Smooth muscle cell (in vitro differentiated cells): ENCODE data around the gene NDUFS3. TPM values are rescaled to one million over a fixed set of nuclear protein-coding genes. Genes with fewer than 3 reads are reported as not detected.
A peak's percentile ranks its signal among the peaks of the same experiment; 100 is the strongest.

Experiments
- DNase-seq: peaks from one replicate; lab custom pipeline; 2025; ENCODE audit not compliant: unreplicated experiment; lab: John Stamatoyannopoulos, UW
- H2AFZ ChIP-seq: fragments of 200-600 bp; sonication (generic); 2 replicates; pipeline ENCODE4 v1.6.0; 2016; ENCODE audit warnings: antibody characterized with exemption, low read depth, mild to moderate bottlenecking
- H3F3A ChIP-seq: fragments of 200-600 bp; sonication (generic); 2 replicates; pipeline ENCODE4 v1.6.0; 2017; ENCODE audit warnings: antibody characterized with exemption, low read depth
- H3K27ac ChIP-seq: fragments of 200-600 bp; sonication (generic); 2 replicates; pipeline ENCODE4 v1.5.1; 2016; ENCODE audit warnings: low read depth, mild to moderate bottlenecking
- H3K27me3 ChIP-seq: fragments of 200-600 bp; sonication (generic); 2 replicates; pipeline ENCODE4 v1.6.1; 2016; ENCODE audit warnings: low read depth, mild to moderate bottlenecking
- H3K36me3 ChIP-seq: fragments of 200-600 bp; sonication (generic); 2 replicates; pipeline ENCODE4 v1.5.1; 2016; ENCODE audit warnings: low read depth
- H3K4me1 ChIP-seq: fragments of 200-600 bp; sonication (generic); 2 replicates; pipeline ENCODE4 v1.5.1; 2016; ENCODE audit warnings: low read depth
- H3K4me2 ChIP-seq: fragments of 200-600 bp; sonication (generic); 2 replicates; pipeline ENCODE4 v1.6.0; 2016; ENCODE audit warnings: mild to moderate bottlenecking
- H3K4me3 ChIP-seq: fragments of 200-600 bp; sonication (generic); 2 replicates; pipeline ENCODE4 v1.5.1; 2016; ENCODE audit warnings: mild to moderate bottlenecking
- H3K79me2 ChIP-seq: fragments of 200-600 bp; sonication (generic); 2 replicates; pipeline ENCODE4 v1.6.0; 2016; ENCODE audit warnings: low read depth, mild to moderate bottlenecking
- H3K9ac ChIP-seq: fragments of 200-600 bp; sonication (generic); 2 replicates; pipeline ENCODE4 v1.6.0; 2016; ENCODE audit warnings: low read depth
- H3K9me3 ChIP-seq: fragments of 200-600 bp; sonication (generic); replicated peaks from 2 replicates; pipeline ENCODE4 v1.5.1; 2016; ENCODE audit warnings: low read depth
- H4K20me1 ChIP-seq: fragments of 200-600 bp; sonication (generic); 2 replicates; pipeline ENCODE4 v1.6.0; 2016; ENCODE audit warnings: low read depth
- CTCF ChIP-seq: fragments of 200-600 bp; sonication (generic); IDR thresholded peaks from 2 replicates; pipeline ENCODE4 v1.5.1; 2017; ENCODE audit warnings: borderline replicate concordance, mild to moderate bottlenecking, antibody characterized with exemption; ENCODE audit not compliant: insufficient read depth, poor library complexity, severe bottlenecking
- WGBS: methylation state at CpG from one replicate; pipeline ENCODE4 v1.1.7; 2016; ENCODE audit warnings: low lambda C conversion rate; 5-methylcytosine and 5-hydroxymethylcytosine counted together
- polyA plus RNA-seq: library from polyadenylated mRNA; unstranded; fragments of >200 nt; fragmentation: Nextera tagmentation; extraction: Ambion mirVana; gene quantifications from 2 replicates; pipeline ENCODE4 v1.2.1, GENCODE V29; 2016
- total RNA-seq: library from RNA; depleted of rRNA; stranded (reverse); fragments of >200 nt; gene quantifications from 2 replicates; pipeline ENCODE4 v1.2.3, GENCODE V29; 2014

The NDUFS3 gene
- total and polyA plus RNA-seq, 2 experiments from 2014 or later, result 53.8 to 110 TPM

- no peak for TF ChIP-seq CTCF
- peaks cover 38% of the 10 kb centered on the region for H3K79me2 ChIP-seq
- H3K4me3 ChIP-seq, result peak within 1 kb of the TSS; percentile 95
- no peaks in the 10 kb centered on the region for H3K4me1 ChIP-seq
- no peaks in the 10 kb centered on the region for H3K9me3 ChIP-seq
- peak; percentile 22 for DNase-seq
- peak within 1 kb of the TSS; percentile 87 for H2AFZ ChIP-seq
- H3K36me3 ChIP-seq, result no peaks in the 10 kb centered on the region
- H3K4me2 ChIP-seq, result peak within 1 kb of the TSS; percentile 100
- peaks cover under 1% of the 10 kb centered on the region for H4K20me1 ChIP-seq
- H3K9ac ChIP-seq, result peak within 1 kb of the TSS; percentile 87
- H3K27ac ChIP-seq, result peak within 1 kb of the TSS; percentile 31
- no peaks in the 10 kb centered on the region for H3K27me3 ChIP-seq
- no peaks in the 10 kb centered on the region for H3F3A ChIP-seq
- WGBS, result 3% methylated on average over 85 of the region's 86 CpGs
Observed at GRCh38 chr11:47565340-47566148, 13.3 kb upstream of the NDUFS3 start, which contains the start of gene PTPMT1. TSS of gene PTPMT1 (plus strand) at chr11:47565599. CDS start at chr11:47565623, 24 bp downstream.

GRCh38 chr11:47566149-47566698 lies 12.7 kb upstream of the NDUFS3 start:
- Histone ChIP-seq H3K9ac (peak overlapping the region; percentile 87), H2AFZ (peak overlapping the region; percentile 87), H3K27ac (peak overlapping the region; percentile 31), H3K36me3 (no peaks in the 10 kb centered on the region), H3F3A (no peaks in the 10 kb centered on the region), H3K4me1 (no peaks in the 10 kb centered on the region), H3K9me3 (no peaks in the 10 kb centered on the region), H3K27me3 (no peaks in the 10 kb centered on the region), H3K4me3 (peak overlapping the region; percentile 95), H3K4me2 (peak overlapping the region; percentile 100), H4K20me1 (peaks cover 6% of the 10 kb centered on the region), H3K79me2 (peaks cover 45% of the 10 kb centered on the region)
- DNase-seq, result no peak
- TF ChIP-seq CTCF, result no peak
- 37% methylated on average over 17 of the region's 17 CpGs for WGBS

DNA sequence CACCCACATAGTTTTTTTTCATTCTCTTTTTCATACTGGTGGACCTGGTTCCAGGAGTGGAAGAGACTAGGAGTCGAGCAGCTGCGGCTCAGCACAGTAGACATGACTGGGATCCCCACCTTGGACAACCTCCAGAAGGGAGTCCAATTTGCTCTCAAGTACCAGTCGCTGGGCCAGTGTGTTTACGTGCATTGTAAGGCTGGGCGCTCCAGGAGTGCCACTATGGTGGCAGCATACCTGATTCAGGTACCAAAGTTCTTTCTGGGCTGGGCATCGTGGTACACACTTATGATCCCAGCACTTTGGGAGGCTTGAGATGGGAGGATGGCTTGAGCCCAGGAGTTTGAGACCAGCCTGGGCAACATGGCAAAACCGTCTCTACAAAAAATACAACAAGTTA lies 9.2 kb upstream of the NDUFS3 start:
- no peaks in the 10 kb centered on the region for H3K27me3 ChIP-seq
- WGBS, result 98% methylated on average over 7 of the region's 7 CpGs
- no peaks in the 10 kb centered on the region for H3K36me3 ChIP-seq
- peaks cover 45% of the 10 kb centered on the region for H3K79me2 ChIP-seq
- no peak overlapping the region for H3K4me2 ChIP-seq
- DNase-seq, result no peak
- TF ChIP-seq CTCF, result no peak
- no peak overlapping the region for H3K4me3 ChIP-seq
- no peaks in the 10 kb centered on the region for H3F3A ChIP-seq
- H2AFZ ChIP-seq, result no peak overlapping the region
- H4K20me1 ChIP-seq, result peaks cover 6% of the 10 kb centered on the region
- H3K9me3 ChIP-seq, result no peaks in the 10 kb centered on the region
- H3K9ac ChIP-seq, result no peak overlapping the region
- no peak overlapping the region for H3K27ac ChIP-seq
- no peaks in the 10 kb centered on the region for H3K4me1 ChIP-seq
